Gastroesophageal sphincter (tissue), 3 donors: ENCODE measurements around the gene AGAP2.

ENCODE experiments used
- EP300 ChIP-seq: sonication (generic); formaldehyde crosslinking; IDR thresholded peaks from one replicate; pipeline ENCODE4 v1.6.1; 2017; ENCODE audit warnings: antibody characterized with exemption, mild to moderate bottlenecking
- POLR2A ChIP-seq, 2 donors: fragments of 450-650 bp; IDR thresholded peaks; one replicate each; pipeline ENCODE4 v1.6.1; 2017; ENCODE audit warnings: antibody characterized with exemption in 2 of 2, mild to moderate bottlenecking in 2 of 2, moderate library complexity in 1 of 2
- POLR2AphosphoS5 ChIP-seq: sonication (generic); formaldehyde crosslinking; IDR thresholded peaks from one replicate; pipeline ENCODE4 v1.6.1; 2017; ENCODE audit warnings: antibody characterized with exemption
- TF ChIP-seq, protein P1 (sequence below), 4 experiments: fragments of 200-600 bp in 2 of 4; fragments of 450-650 bp in 2 of 4; sonication (generic) in 1 of 4; IDR thresholded peaks; one replicate each; pipeline ENCODE4 v1.5.1; 2017 to 2019; ENCODE audit warnings: antibody characterized with exemption in 4 of 4, mild to moderate bottlenecking in 2 of 4, moderate library complexity in 2 of 4

GRCh38 chr12:57767305-57767698 lies 28.8 kb upstream of the AGAP2 start:
- TF ChIP-seq, protein P1, sequence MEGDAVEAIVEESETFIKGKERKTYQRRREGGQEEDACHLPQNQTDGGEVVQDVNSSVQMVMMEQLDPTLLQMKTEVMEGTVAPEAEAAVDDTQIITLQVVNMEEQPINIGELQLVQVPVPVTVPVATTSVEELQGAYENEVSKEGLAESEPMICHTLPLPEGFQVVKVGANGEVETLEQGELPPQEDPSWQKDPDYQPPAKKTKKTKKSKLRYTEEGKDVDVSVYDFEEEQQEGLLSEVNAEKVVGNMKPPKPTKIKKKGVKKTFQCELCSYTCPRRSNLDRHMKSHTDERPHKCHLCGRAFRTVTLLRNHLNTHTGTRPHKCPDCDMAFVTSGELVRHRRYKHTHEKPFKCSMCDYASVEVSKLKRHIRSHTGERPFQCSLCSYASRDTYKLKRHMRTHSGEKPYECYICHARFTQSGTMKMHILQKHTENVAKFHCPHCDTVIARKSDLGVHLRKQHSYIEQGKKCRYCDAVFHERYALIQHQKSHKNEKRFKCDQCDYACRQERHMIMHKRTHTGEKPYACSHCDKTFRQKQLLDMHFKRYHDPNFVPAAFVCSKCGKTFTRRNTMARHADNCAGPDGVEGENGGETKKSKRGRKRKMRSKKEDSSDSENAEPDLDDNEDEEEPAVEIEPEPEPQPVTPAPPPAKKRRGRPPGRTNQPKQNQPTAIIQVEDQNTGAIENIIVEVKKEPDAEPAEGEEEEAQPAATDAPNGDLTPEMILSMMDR (IDR thresholded peaks at IDR 0.05), result no peak
- TF ChIP-seq POLR2A (IDR thresholded peaks at IDR 0.05) (no peak), POLR2AphosphoS5 (no peak), EP300 (no peak)
